LNCAP (cell line): ENCODE data around the gene PRKG1.

Source experiments
- TF ChIP-seq, protein P1 (sequence below): fragments of 450-650 bp; IDR thresholded peaks from 2 replicates; pipeline ENCODE4 v1.5.1; 2017; ENCODE audit warnings: mild to moderate bottlenecking

Gene PRKG1

GRCh38 chr10:52228556-52228955, 1154.3 kb downstream of the PRKG1 start:
- TF ChIP-seq, protein P1, sequence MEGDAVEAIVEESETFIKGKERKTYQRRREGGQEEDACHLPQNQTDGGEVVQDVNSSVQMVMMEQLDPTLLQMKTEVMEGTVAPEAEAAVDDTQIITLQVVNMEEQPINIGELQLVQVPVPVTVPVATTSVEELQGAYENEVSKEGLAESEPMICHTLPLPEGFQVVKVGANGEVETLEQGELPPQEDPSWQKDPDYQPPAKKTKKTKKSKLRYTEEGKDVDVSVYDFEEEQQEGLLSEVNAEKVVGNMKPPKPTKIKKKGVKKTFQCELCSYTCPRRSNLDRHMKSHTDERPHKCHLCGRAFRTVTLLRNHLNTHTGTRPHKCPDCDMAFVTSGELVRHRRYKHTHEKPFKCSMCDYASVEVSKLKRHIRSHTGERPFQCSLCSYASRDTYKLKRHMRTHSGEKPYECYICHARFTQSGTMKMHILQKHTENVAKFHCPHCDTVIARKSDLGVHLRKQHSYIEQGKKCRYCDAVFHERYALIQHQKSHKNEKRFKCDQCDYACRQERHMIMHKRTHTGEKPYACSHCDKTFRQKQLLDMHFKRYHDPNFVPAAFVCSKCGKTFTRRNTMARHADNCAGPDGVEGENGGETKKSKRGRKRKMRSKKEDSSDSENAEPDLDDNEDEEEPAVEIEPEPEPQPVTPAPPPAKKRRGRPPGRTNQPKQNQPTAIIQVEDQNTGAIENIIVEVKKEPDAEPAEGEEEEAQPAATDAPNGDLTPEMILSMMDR = no peak

DNA sequence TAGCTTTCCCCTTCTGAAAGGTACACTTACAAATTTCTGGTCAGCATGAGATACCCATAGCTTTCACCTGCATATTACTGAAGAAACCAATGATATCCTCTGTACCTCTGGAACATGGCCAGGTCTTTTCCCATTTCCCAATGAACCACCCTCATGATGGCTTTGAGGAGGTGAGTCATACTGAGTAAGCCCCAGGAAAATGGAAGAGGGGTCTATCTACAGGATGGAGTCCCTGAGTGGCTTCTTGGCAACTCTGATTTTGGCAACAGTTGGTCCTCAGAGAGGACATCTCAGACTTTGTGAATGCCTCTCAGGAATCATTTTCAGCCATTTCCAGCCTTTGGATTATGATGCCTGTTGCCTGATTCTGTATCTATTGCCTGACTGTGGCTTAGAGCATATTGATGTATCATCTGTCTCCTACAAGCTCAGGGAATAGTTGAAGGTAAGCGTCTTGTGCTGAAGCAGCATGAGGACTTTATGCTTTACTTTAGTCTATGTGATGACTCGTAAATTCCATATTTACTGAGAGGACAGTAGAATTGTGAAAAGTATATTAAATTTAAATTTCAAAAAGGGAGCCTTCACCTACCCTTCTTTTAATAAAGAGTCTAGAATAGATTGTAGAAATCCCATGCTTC, 1155.1 kb downstream of the PRKG1 start:
- TF ChIP-seq, protein P1 = no peak

DNA sequence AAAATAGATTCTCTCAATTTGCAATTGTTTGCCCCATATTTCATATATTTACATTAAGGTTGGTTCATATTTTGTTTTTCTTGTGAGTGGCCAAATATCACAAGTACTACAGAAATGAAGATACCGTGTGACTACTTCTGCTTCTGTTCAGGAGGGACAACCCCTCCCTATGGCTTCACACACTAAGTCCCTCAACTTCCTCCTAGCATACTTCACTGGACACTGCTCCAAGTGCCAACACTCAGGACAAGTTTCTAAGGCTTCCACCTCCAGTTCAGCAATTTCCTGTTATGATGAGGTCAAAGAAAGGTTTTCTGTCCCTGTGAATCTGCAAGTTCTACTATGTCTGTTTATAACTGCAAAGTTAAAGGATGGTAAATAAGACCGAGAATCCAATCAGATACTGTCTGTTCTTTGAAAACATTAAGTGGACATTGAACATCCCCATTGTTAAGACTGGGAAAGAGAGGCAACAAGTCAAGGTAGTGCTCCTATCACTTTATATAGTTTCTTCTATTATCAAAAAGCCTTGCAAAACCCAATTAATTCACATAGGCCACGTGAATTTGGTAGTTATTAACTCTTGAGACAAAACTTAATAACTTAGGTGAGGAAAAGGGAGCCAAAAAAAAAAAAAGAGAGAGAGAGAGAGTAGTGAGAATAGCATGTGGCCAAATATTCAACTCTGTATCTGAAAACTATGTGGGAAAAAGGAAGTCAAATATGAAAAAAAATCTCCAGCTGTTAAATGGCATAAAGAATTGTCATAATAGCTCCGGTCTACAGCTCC, 1158.5 kb downstream of the PRKG1 start:
- TF ChIP-seq, protein P1 = no peak

GRCh38 chr10:52239771-52240170, 1165.5 kb downstream of the PRKG1 start:
- TF ChIP-seq, protein P1 = no peak

GRCh38 chr10:52245547-52245946, 1171.3 kb downstream of the PRKG1 start:
- TF ChIP-seq, protein P1 = no peak

DNA sequence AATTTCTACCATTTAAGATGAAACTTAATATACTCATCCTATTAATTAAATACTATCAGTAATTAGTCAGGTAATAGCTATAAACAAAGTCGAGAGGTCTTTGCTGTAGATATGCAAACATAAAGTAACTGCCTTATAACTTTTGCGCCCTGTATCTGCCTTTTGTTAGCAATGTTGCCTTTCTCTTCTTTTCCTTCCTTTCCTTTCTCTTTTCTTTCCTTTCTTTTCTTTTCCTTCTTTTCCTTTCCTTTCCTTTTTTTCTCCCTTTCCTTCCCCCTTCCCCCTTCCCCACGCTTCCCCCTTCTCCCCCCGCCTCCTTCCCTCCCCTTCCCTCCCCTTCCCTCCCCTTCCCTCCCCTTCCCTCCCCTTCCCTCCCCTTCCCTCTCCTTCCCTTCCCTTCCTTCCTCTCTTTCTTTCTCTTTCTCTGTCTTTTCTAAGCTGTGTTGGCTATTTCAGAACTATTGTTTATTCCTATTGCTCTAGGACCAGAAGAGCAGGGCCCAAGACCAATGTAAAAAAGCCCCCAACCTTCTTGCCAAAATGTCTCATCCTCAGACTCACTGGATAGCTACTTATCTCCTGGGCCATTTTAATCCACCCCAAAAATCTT, 1174.5 kb downstream of the PRKG1 start:
- TF ChIP-seq, protein P1 = no peak

- TF ChIP-seq, protein P1 = no peak
Observed at GRCh38 chr10:52249850-52250395, 1175.6 kb downstream of the PRKG1 start.
